HG02798 (cell line): ENCODE data around the gene ASCC1.
A peak's percentile ranks its signal among the peaks of the same experiment; 100 is the strongest.
"Not testable (repeated sequence)": the region's sequence is repeated elsewhere in the genome, so short reads cannot be mapped to it uniquely, and the experiment has no call there.

Source experiments
- ATAC-seq: cut with Tn5 transposase; IDR thresholded peaks from one replicate; pipeline ENCODE4 v1.9.1; 2021; ENCODE audit warnings: mild to moderate bottlenecking; ENCODE audit not compliant: unreplicated experiment, poor library complexity

ASCC1 gene

GRCh38 chr10:72134785-72135767 lies 81.0 kb downstream of the ASCC1 start:
- no peak for ATAC-seq

- peak; percentile 80 for ATAC-seq
Observed at GRCh38 chr10:72133517-72133916, 82.6 kb downstream of the ASCC1 start.

- no peak for ATAC-seq
Observed at GRCh38 chr10:72132854-72133253, 83.2 kb downstream of the ASCC1 start.

- no peak for ATAC-seq
Observed at GRCh38 chr10:72127571-72127970, 88.5 kb downstream of the ASCC1 start.

- ATAC-seq, result no peak
Observed at GRCh38 chr10:72126872-72127232, 89.2 kb downstream of the ASCC1 start.

GRCh38 chr10:72126184-72126871 lies 89.7 kb downstream of the ASCC1 start:
- no peak for ATAC-seq

- no peak for ATAC-seq
Observed at GRCh38 chr10:72124989-72125388, 91.1 kb downstream of the ASCC1 start.

GRCh38 chr10:72124381-72124780 lies 91.7 kb downstream of the ASCC1 start:
- no peak for ATAC-seq

- ATAC-seq, result no peak
Observed at GRCh38 chr10:72123616-72124015, 92.5 kb downstream of the ASCC1 start.

- ATAC-seq, result no peak
Observed at GRCh38 chr10:72122221-72122620, 93.9 kb downstream of the ASCC1 start.

- no peak for ATAC-seq
Observed at GRCh38 chr10:72121389-72121788, 94.7 kb downstream of the ASCC1 start.

GRCh38 chr10:72116372-72116771 lies 99.7 kb downstream of the ASCC1 start:
- no peak for ATAC-seq

- ATAC-seq, result no peak
Observed at GRCh38 chr10:72114706-72115450, 101.2 kb downstream of the ASCC1 start.

GRCh38 chr10:72110673-72111401 lies 105.2 kb downstream of the ASCC1 start:
- no peak for ATAC-seq

GRCh38 chr10:72109636-72110157 lies 106.4 kb downstream of the ASCC1 start:
- ATAC-seq, result no peak

- ATAC-seq, result no peak
Observed at GRCh38 chr10:72108830-72109635, 107.0 kb downstream of the ASCC1 start.

- ATAC-seq, result not testable (repeated sequence)
Observed at GRCh38 chr10:72108004-72108370, 108.1 kb downstream of the ASCC1 start.

- no peak for ATAC-seq
Observed at GRCh38 chr10:72107325-72108003, 108.6 kb downstream of the ASCC1 start.

GRCh38 chr10:72106896-72107295 lies 109.2 kb downstream of the ASCC1 start:
- ATAC-seq, result no peak
